Hindlimb muscle (tissue), 1 donor: ENCODE results near the gene C10orf105. TPM values are rescaled to one million over a fixed set of nuclear protein-coding genes. Genes with fewer than 3 reads are reported as not detected.

Experiments used
- DNase-seq: peaks from one replicate; pipeline ENCODE4 v3.0.0-alpha.2; 2013
- polyA plus RNA-seq: library from polyadenylated mRNA; unstranded; fragments of 120-200 nt; gene quantifications from one replicate; pipeline ENCODE4 v1.2.1, GENCODE V29; 2013; ENCODE audit not compliant: insufficient read length

The C10orf105 gene
- polyA plus RNA-seq, 1 donor: 0.50 TPM

GRCh38 chr10:71697938-71698709 is 21.5 kb downstream of the C10orf105 start:
- no peak for DNase-seq

- no peak for DNase-seq
These were observed 22.8 kb downstream of the C10orf105 start for GRCh38 chr10:71696628-71697326.

- DNase-seq: no peak
These were observed 23.8 kb downstream of the C10orf105 start for GRCh38 chr10:71695502-71696476.

GRCh38 chr10:71694567-71694968 is 25.0 kb downstream of the C10orf105 start:
- no peak for DNase-seq

- no peak for DNase-seq
These were observed 25.5 kb downstream of the C10orf105 start for GRCh38 chr10:71694039-71694501.

- no peak for DNase-seq
These were observed 26.2 kb downstream of the C10orf105 start for GRCh38 chr10:71693377-71693776.

GRCh38 chr10:71692598-71693306 is 26.8 kb downstream of the C10orf105 start:
- DNase-seq: no peak

GRCh38 chr10:71691405-71691804 is 28.2 kb downstream of the C10orf105 start:
- no peak for DNase-seq

- no peak for DNase-seq
These were observed 29.4 kb downstream of the C10orf105 start for GRCh38 chr10:71690094-71690720.

- no peak for DNase-seq
These were observed 31.3 kb downstream of the C10orf105 start for GRCh38 chr10:71688256-71688655.

GRCh38 chr10:71687480-71687879 is 32.1 kb downstream of the C10orf105 start:
- no peak for DNase-seq

GRCh38 chr10:71687077-71687476 is 32.5 kb downstream of the C10orf105 start:
- no peak for DNase-seq

- no peak for DNase-seq
These were observed 33.9 kb downstream of the C10orf105 start for GRCh38 chr10:71685554-71686232.

- no peak for DNase-seq
These were observed 35.0 kb downstream of the C10orf105 start for GRCh38 chr10:71684356-71685173.

GRCh38 chr10:71683301-71683700 is 36.3 kb downstream of the C10orf105 start:
- no peak for DNase-seq

- DNase-seq: no peak
These were observed 37.6 kb downstream of the C10orf105 start for GRCh38 chr10:71681977-71682376.

- DNase-seq: no peak
These were observed 40.2 kb downstream of the C10orf105 start for GRCh38 chr10:71679425-71679824.

- DNase-seq: no peak
These were observed 41.3 kb downstream of the C10orf105 start for GRCh38 chr10:71678057-71678805.

GRCh38 chr10:71677261-71677660 is 42.3 kb downstream of the C10orf105 start:
- no peak for DNase-seq
